Liver (tissue), 3 donors: Measurements from ENCODE around the gene HMG20A.

Experiments
- EGR1 ChIP-seq, 2 donors: IDR thresholded peaks; 2 replicates each; pipeline ENCODE4 v1.6.1; 2016 to 2018; ENCODE audit warnings: antibody characterized with exemption in 2 of 2, low read depth in 2 of 2
- HNF4A ChIP-seq, 2 donors: conservative IDR thresholded peaks; 2 replicates each; pipeline ENCODE4 v1.6.1; 2016; ENCODE audit warnings: antibody characterized with exemption in 2 of 2, mild to moderate bottlenecking in 2 of 2
- JUND ChIP-seq, 2 donors: IDR thresholded peaks; 2 replicates each; pipeline ENCODE4 v1.6.1; 2016; ENCODE audit warnings: antibody characterized with exemption in 2 of 2
- MAX ChIP-seq: IDR thresholded peaks from 2 replicates; pipeline ENCODE4 v1.6.1; 2016; ENCODE audit warnings: antibody characterized with exemption
- NR2F2 ChIP-seq: IDR thresholded peaks from 2 replicates; pipeline ENCODE4 v1.6.1; 2016; ENCODE audit warnings: antibody characterized with exemption
- RAD21 ChIP-seq, 2 donors: IDR thresholded peaks; 2 replicates each; pipeline ENCODE4 v1.6.1; 2016; ENCODE audit warnings: antibody characterized with exemption in 2 of 2, mild to moderate bottlenecking in 2 of 2
- RXRA ChIP-seq, 2 donors: IDR thresholded peaks; 2 replicates each; pipeline ENCODE4 v1.6.1; 2017 to 2018; ENCODE audit warnings: antibody characterized with exemption in 2 of 2, mild to moderate bottlenecking in 1 of 2
- SP1 ChIP-seq: IDR thresholded peaks from 2 replicates; pipeline ENCODE4 v1.6.1; 2018; ENCODE audit warnings: antibody characterized with exemption, mild to moderate bottlenecking
- TAF1 ChIP-seq: conservative IDR thresholded peaks from 2 replicates; pipeline ENCODE4 v1.6.1; 2016; ENCODE audit warnings: antibody characterized with exemption, mild to moderate bottlenecking
- YY1 ChIP-seq: IDR thresholded peaks from 2 replicates; pipeline ENCODE4 v1.6.1; 2016; ENCODE audit warnings: antibody characterized with exemption, mild to moderate bottlenecking
- ZBTB33 ChIP-seq: IDR thresholded peaks from 2 replicates; pipeline ENCODE4 v1.6.1; 2016; ENCODE audit warnings: antibody characterized with exemption
- TF ChIP-seq, protein P1 (sequence below): fragments of 150-350 bp; IDR thresholded peaks from 2 replicates; pipeline ENCODE4 v1.5.1; 2017; ENCODE audit warnings: improper control_type of control experiment, low read depth, low read length; ENCODE audit not compliant: missing input control
- TF ChIP-seq, protein P2 (sequence below): IDR thresholded peaks from 2 replicates; pipeline ENCODE4 v1.6.1; 2016; ENCODE audit warnings: antibody characterized with exemption, mild to moderate bottlenecking
- TF ChIP-seq, protein P3 (sequence below): IDR thresholded peaks from 2 replicates; pipeline ENCODE4 v1.6.1; 2016; ENCODE audit warnings: antibody characterized with exemption
- donor health status: healthy.
- donor health status: healthy.

- TF ChIP-seq, protein P1, sequence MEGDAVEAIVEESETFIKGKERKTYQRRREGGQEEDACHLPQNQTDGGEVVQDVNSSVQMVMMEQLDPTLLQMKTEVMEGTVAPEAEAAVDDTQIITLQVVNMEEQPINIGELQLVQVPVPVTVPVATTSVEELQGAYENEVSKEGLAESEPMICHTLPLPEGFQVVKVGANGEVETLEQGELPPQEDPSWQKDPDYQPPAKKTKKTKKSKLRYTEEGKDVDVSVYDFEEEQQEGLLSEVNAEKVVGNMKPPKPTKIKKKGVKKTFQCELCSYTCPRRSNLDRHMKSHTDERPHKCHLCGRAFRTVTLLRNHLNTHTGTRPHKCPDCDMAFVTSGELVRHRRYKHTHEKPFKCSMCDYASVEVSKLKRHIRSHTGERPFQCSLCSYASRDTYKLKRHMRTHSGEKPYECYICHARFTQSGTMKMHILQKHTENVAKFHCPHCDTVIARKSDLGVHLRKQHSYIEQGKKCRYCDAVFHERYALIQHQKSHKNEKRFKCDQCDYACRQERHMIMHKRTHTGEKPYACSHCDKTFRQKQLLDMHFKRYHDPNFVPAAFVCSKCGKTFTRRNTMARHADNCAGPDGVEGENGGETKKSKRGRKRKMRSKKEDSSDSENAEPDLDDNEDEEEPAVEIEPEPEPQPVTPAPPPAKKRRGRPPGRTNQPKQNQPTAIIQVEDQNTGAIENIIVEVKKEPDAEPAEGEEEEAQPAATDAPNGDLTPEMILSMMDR, result no peak
- no peak for TF ChIP-seq TAF1
- no peak for TF ChIP-seq EGR1 (IDR thresholded peaks at IDR 0.05; ENCODE audit: low read depth in 2 of 2)
- TF ChIP-seq RXRA (IDR thresholded peaks at IDR 0.05), result no peak
- TF ChIP-seq MAX, result no peak
- no peak for TF ChIP-seq JUND (IDR thresholded peaks at IDR 0.05)
- TF ChIP-seq SP1, result no peak
- TF ChIP-seq, protein P2, sequence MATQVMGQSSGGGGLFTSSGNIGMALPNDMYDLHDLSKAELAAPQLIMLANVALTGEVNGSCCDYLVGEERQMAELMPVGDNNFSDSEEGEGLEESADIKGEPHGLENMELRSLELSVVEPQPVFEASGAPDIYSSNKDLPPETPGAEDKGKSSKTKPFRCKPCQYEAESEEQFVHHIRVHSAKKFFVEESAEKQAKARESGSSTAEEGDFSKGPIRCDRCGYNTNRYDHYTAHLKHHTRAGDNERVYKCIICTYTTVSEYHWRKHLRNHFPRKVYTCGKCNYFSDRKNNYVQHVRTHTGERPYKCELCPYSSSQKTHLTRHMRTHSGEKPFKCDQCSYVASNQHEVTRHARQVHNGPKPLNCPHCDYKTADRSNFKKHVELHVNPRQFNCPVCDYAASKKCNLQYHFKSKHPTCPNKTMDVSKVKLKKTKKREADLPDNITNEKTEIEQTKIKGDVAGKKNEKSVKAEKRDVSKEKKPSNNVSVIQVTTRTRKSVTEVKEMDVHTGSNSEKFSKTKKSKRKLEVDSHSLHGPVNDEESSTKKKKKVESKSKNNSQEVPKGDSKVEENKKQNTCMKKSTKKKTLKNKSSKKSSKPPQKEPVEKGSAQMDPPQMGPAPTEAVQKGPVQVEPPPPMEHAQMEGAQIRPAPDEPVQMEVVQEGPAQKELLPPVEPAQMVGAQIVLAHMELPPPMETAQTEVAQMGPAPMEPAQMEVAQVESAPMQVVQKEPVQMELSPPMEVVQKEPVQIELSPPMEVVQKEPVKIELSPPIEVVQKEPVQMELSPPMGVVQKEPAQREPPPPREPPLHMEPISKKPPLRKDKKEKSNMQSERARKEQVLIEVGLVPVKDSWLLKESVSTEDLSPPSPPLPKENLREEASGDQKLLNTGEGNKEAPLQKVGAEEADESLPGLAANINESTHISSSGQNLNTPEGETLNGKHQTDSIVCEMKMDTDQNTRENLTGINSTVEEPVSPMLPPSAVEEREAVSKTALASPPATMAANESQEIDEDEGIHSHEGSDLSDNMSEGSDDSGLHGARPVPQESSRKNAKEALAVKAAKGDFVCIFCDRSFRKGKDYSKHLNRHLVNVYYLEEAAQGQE, result no peak
- no peak for TF ChIP-seq YY1
- TF ChIP-seq RAD21 (IDR thresholded peaks at IDR 0.05), result no peak
- TF ChIP-seq, protein P3, sequence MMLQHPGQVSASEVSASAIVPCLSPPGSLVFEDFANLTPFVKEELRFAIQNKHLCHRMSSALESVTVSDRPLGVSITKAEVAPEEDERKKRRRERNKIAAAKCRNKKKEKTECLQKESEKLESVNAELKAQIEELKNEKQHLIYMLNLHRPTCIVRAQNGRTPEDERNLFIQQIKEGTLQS, result no peak
- TF ChIP-seq ZBTB33, result no peak
- no peak for TF ChIP-seq NR2F2
- no peak for TF ChIP-seq HNF4A (conservative IDR thresholded peaks at IDR 0.05)
Observed at GRCh38 chr15:77504871-77505270, 84.2 kb downstream of the HMG20A start.
